HG02763 (cell line): Measurements from ENCODE around the gene TLK1.

Experiments
- ATAC-seq: cut with Tn5 transposase; IDR thresholded peaks from one replicate; pipeline ENCODE4 v1.9.1; 2021; ENCODE audit warnings: mild to moderate bottlenecking, moderate library complexity; ENCODE audit not compliant: unreplicated experiment

TLK1 gene

DNA sequence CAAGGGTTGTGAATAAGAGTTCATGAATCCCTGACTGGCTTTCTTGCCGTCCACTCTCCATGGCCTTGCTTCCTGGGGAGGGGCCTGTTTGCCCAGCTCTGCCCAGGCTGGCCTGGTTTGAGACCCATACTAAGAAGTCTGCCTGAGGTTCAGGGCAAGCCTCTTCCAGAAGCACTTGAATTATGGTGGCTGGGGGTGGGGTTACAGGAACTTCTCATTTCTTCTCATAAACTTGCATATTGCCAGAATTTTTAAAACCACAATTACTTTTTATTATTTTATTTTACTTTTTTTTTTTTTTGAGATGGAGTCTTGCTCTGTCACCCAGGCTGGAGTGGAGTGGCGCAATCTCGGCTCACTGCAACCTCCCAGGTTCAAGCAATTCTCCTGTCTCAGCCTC lies 189.6 kb downstream of the TLK1 start:
- ATAC-seq, result no peak

DNA sequence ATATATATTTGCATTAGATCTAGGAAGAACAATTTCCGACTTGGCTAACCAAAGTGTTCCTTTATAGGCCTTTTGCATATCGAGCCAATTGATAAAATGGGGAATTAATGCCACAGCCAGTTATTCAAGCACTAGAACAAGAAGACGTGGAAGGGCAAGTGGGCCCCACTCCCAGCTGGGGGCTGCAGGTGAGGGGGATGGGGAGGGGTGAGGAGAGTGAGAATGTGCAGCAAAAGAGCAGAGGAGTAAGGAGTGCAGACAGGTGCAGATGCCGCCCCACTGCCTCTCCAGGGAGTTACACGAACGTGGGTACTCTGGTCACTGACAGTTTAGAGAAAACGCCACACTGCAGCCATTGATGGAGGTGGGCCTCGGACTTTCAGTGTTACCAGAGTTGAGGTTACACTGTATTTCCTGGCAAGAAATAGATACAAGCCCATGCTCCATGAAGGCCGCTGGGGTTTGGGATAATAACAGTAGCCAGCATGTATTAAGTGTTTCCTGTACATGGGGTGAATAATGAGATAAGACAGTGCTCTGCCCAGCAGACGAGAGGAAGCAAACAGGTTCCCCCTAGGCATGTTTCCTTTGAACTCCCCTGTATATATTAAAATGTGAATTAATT lies 190.7 kb downstream of the TLK1 start:
- ATAC-seq, result no peak

DNA sequence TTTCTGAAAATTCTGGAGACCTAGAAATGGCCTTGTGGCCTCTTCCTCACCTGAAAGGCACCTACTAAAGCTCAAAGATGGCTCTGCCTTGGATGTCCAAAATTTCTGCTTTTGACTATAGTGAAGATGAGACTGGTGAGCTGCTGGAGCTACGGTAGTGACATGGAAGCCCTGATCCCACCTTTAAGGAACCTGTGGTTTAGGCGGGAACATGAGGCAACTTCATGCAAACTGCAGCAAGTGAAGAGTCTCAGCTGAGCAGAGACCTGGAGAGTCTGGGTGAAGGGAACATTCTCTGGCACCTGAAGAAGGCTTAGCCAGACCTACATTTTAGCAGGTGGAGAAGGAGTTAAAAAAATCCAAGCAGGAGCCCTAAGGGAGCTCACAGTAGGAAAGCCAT lies 191.7 kb downstream of the TLK1 start:
- ATAC-seq, result no peak

DNA sequence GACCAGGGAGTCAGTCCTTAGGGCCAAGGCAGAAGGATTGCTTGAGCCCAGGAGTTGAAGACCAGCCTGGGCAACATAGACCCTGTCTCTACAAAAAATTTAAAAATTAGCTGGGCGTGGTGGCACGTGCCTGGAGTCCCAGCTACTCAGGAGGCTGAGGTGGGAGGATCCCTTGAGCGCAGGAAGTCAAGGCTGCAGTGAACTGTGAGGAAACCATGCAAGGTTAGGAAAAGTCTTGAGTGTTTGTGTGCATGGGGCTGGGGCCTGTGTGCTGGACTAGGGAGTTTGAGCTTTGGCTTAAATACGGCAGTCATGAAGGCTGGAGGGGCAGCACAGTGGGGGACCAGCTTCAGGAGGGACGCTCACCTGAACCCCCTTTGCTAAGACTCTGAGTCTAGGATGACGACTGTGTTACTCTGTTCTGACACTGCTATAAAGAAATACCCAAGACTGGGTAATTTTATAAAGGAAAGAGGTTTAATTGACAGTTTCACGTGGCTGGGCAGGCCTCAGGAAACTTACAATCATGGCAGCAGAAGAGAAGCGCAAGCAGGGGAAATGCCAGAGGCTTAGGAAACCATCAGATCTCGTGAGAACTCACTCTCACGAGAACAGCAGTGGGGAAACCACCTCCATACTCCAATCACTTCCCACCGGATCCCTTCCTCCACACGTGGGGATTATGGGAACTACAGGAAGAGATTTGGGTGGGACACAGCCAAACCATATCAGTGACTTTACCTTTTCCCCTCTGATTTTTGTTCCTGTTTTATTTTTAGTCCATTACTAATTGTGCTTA lies 192.3 kb downstream of the TLK1 start:
- no peak for ATAC-seq

DNA sequence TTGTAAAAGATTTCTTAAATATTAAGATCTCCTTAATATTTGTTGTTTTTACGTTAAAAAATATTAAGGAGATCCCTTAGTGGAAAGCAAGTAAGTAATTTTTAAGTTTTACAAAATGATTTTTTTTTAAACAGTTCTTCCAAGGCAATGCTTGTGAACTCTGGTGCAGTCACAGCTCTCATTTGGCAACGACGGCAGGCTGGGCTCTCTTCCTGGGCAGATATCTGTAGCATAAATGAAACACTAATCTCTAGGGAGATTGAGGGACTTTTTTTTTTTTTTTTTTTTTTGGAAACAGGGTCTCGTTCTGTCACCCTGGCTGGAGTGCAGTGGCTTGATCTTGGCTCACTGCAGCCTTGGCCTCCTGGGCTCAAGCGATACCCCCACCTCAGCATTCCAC lies 193.1 kb downstream of the TLK1 start:
- no peak for ATAC-seq

DNA sequence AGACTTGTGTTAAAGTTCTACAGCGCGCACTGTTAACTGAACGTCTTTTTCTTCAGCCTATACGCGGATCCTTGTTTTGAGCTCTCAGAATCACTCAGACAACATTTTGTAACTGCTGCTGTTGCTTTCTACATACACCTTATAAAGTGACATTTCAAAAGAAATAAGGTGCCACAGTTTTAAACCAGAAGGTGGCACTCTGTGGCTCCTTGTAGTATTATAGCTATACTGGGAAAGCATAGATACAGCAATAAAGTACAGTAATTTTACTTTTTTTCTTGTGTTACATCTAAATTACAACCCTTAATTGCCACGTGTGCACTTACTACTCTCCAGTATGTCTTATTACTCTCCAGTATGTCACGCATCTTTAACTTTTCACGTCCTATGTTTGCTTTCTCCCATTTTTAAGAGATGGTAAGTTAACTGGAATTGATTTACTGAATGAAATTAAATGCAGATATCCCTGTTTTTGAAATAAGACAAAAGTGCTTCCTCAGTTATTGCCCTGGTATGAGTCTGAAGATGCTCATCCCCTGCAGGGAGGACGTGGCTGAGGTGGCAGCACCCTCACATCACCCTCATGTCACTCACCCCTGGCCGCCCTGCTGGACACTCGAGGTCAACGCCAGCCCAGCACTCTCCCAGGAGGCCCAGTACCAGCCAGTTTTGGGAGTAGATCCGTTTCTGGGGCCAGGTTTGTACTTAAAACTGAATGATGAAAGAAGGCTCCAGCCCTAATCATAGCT lies 193.9 kb downstream of the TLK1 start:
- no peak for ATAC-seq

DNA sequence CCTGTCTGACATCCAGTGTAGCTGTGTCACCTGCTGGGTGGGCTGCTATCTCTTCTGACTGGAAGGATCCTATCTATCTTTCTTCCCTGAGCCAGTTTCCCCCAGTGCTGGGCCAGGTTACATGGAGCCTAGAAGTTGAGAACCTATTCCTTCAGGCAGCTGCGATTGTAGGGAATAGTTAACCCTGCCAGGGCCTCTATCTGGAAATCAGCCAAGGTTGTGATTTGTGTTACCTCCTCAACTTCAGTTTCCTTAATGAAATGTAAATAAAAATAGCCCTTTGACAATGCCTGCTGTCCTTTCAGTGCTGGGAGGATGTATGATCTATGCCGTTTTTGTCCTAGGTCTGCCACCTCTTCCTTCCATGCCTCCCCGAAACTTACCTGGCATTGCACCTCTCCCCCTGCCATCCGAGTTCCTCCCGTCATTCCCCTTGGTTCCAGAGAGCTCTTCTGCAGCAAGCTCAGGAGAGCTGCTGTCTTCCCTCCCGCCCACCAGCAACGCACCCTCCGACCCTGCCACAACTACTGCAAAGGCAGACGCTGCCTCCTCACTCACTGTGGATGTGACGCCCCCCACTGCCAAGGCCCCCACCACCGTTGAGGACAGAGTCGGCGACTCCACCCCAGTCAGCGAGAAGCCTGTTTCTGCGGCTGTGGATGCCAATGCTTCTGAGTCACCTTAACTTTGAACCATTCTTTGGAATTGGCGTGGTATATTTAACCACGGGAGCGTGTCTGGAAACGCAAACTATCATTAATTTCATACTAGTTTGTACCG lies 195.1 kb downstream of the TLK1 start:
- ATAC-seq, result no peak

DNA sequence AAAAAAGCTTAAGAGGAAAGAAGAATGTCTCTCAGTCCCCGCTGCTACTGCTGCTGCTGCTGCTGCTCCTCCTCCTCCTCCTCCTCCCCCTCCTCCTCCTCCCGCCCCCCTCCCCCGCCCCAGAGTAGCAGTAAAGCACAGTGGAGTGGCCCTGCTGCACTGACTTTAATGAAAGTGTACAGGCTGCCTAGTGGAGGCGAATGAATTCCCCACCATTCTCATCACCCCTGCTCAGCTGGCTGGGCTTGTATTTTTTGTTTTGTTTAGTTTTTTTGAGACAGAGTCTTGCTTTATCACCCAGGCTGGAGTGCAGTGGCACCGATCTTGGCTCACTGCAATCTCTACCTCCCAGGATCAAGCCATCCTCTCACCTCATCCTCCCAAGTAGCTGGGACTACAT lies 197.3 kb downstream of the TLK1 start:
- no peak for ATAC-seq

DNA sequence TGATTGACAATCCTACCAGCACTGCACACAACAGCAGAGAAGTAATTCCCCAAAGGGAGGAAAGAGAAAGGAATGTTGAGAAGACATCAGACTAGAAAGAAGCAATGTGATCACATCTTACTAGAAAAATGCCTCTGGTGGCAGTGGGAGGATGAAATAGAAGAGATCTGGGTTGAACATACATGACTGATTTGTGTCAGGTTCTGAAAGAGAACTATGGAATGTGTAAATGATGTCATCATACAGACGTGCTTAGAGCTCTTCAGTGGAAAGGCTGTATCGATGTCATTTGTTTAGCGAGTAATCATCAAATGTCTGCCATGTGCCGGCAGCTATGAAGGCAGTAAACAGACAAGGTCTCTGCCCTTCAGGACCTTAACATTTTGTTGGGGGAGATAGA lies 206.8 kb downstream of the TLK1 start:
- ATAC-seq, result no peak

DNA sequence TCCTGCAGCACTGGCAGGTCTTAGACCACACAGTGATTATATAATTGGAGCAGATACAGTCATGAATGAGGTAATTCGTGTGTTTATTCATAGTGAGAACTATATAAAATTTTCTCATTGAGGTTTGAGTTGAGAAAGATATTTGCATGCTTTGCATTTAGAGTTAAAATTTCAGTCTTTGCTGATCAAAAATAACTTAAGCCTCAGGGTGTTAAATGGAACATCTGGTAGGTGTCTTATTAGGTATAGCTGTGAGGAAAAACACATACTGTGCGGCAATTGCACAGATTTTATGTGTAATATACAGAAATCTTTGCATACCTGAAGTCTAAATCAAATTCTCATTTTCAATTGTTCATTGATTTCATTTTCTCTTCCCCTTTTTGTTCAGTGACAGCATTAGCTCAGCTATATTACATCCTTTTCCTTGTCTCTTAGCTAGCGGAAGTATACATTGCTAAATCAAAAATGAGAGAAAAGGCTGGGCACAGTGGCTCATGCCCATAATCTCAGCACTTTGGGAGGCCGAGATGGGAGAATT lies 210.4 kb downstream of the TLK1 start:
- ATAC-seq, result peak; percentile 65

DNA sequence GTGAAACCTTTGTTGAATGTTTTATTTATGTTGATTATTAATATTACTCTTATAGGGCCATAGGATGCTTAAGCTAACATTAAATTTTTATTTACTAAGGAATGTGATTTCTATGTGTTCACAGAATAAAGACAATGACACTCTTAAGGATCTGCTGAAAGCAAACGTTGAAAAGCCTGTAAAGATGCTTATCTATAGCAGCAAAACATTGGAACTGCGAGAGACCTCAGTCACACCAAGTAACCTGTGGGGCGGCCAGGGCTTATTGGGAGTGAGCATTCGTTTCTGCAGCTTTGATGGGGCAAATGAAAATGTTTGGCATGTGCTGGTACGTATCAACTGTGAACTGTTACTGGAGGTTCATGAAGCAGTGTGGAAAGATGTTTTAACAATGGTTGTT lies 211.3 kb downstream of the TLK1 start:
- ATAC-seq, result no peak

DNA sequence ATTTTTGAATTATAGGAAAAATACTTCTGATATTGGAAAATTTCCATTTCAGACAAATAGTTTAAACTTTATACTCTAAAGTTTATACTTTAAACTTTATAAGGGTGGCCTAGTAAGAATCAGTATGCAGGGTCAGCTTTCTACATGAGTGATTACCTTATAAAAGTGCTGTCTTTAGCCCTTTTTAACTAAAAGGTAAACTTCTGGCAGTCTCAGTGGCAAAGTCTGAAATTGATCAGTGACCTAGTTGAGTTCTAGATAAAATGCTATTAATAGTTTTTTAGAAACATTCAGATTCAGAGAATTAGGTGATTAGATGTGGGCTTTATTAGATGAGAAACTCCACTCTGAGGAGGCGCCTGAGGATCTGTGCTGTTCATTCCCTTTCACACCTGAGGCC lies 216.1 kb downstream of the TLK1 start:
- ATAC-seq, result no peak

DNA sequence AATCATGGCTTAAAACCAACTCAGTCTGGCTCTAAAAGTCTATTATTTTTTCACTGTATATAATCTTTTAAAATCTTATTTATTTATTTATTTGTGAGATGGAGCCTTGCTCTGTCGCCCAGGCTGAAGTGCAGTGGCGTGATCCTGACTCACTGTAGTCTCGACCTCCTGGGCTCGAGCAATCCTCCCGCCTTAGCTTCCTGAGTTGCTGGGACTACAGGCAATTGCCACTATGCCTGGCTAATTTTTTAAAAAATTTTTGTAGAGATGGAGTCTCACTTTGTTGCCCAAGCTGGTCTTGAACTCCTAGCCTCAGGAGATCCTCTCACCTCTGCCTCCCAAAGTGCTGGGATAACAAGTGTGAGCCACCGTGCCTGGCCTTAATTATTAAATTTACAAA lies 217.1 kb downstream of the TLK1 start:
- no peak for ATAC-seq

DNA sequence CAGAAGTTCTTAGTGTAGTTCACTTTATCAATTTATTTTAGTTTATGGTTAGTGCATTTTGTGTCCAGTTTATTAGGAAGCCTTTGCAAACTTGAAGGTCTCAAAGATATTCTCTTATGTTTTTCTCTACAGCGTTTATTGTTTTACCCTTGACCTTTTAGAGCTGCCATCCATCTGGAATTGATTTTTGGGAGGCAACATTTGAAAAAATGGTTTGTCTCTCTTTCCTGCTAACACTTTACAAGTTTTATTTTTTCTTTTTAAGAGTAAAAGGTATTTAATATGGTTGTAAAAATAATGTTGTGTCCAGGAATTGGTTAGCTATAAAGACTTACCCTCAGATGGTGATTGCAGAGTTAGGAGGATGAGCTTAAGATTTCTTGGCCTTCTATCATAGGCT lies 217.7 kb downstream of the TLK1 start:
- no peak for ATAC-seq

DNA sequence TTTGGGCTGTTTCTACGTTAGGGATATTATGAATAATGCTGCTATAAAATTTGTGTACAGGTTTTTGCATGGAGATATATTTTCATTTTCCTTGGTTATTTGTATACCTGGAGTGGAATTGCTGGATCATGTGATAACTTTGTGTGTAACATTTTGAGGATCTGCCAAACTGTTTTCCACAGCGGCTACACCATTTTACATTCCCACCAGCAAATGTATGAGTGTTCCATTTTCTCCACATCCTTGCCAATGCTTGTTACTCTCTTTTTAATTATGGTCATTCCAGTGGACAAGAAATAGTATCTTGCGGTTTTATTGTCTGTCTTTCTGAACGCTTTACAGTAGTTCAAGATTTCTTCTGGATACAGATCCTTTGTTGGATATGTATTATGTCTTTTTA lies 218.1 kb downstream of the TLK1 start:
- ATAC-seq, result no peak
